Testis (tissue), 2 donors: Measurements from ENCODE around the gene COX11.

Source experiments
- CTCF ChIP-seq, 3 experiments: fragments of 450-650 bp in 2 of 3; fragments of 200-600 bp in 1 of 3; sonication (generic) in 1 of 3; IDR thresholded peaks; one replicate each; pipeline ENCODE4 v1.5.1; 2016 to 2019; ENCODE audit warnings: antibody characterized with exemption in 3 of 3, mild to moderate bottlenecking in 2 of 3, moderate library complexity in 1 of 3
- POLR2A ChIP-seq: fragments of 450-650 bp; IDR thresholded peaks from one replicate; pipeline ENCODE4 v1.6.1; 2017; ENCODE audit warnings: antibody characterized with exemption, mild to moderate bottlenecking, moderate library complexity

- no peak for TF ChIP-seq CTCF (IDR thresholded peaks at IDR 0.05)
- TF ChIP-seq POLR2A = no peak
These were observed 44.0 kb downstream of the COX11 start for GRCh38 chr17:54924405-54924804.
